HCT116 (cell line): ENCODE measurements around the gene SIRPA. TPM values are rescaled to one million over a fixed set of nuclear protein-coding genes. Genes with fewer than 3 reads are reported as not detected.

Source experiments
- ATAC-seq: fragments of 200-7000 bp; cut with Tn5 transposase; 2 replicates; pipeline ENCODE4 v1.9.1; 2020; ENCODE audit warnings: mild to moderate bottlenecking, moderate library complexity
- BruUV-seq: library from RNA; stranded (reverse); fragments of 400-500 nt; replicated peaks from 2 replicates; lab custom pipeline; 2021; lab: Mats Ljungman, UMichigan
- CTCF ChIA-PET: fragments of 300-600 bp; sonication (Branson Sonifier 250); formaldehyde crosslinking; loops from one replicate; lab custom pipeline; 2021; ENCODE audit warnings: antibody characterized with exemption; lab: Charles Lee
- POLR2A ChIA-PET: fragments of 300-600, 350-600 bp; sonication (Branson Sonifier 250); formaldehyde crosslinking; loops from one replicate; lab custom pipeline; 2021; ENCODE audit warnings: antibody characterized with exemption; lab: Charles Lee
- RAD21 ChIA-PET, 2 experiments: fragments of 300-600 bp; sonication (Branson Sonifier 250); formaldehyde crosslinking; loops; one replicate each; lab custom pipeline; 2023; ENCODE audit warnings: low total read pairs in 2 of 2; ENCODE audit not compliant: uncharacterized antibody in 2 of 2, unreplicated experiment in 2 of 2, low non-redundant PET in 1 of 2; lab: Charles Lee
- DNase-seq: peaks from one replicate; pipeline ENCODE4 v3.0.0-alpha.2; 2010; ENCODE audit warnings: low read depth, low spot score
- H2AFZ ChIP-seq: fragments of 200-600 bp; shearing (Covaris generic), sonication (generic); 2 replicates; pipeline ENCODE4 v1.6.1; 2017; ENCODE audit warnings: low read depth, mixed run types, mixed read lengths, antibody characterized with exemption, low read length; ENCODE audit not compliant: poor library complexity, severe bottlenecking
- H3K27ac ChIP-seq: 2 replicates; pipeline ENCODE4 v1.5.1; 2012; ENCODE audit warnings: low read depth, low read length
- H3K27me3 ChIP-seq: fragments of 200-600 bp; sonication (generic); 2 replicates; pipeline ENCODE4 v1.6.1; 2016; ENCODE audit warnings: mixed run types, low read length, mixed read lengths; ENCODE audit not compliant: insufficient read depth
- H3K36me3 ChIP-seq, 2 experiments: fragments of 200-500 bp in 1 of 2; fragments of 200-600 bp in 1 of 2; sonication (Bioruptor generic) in 1 of 2; sonication (generic) in 1 of 2; 2 replicates each; pipeline versions ENCODE4 v1.5.1 to v1.6.1; 2014 to 2016; ENCODE audit warnings: low read length in 2 of 2, inconsistent platforms in 1 of 2, mixed read lengths in 1 of 2, mixed run types in 1 of 2; ENCODE audit not compliant: insufficient read depth in 2 of 2, control insufficient read depth in 1 of 2
- H3K4me1 ChIP-seq, 2 experiments: fragments of 200-600 bp in 1 of 2; sonication (generic) in 1 of 2; 2 replicates each; pipeline versions ENCODE4 v1.5.1 to v1.6.1; 2012 to 2017; ENCODE audit warnings: low read length in 2 of 2, inconsistent platforms in 1 of 2, mild to moderate bottlenecking in 1 of 2, mixed read lengths in 1 of 2, mixed run types in 1 of 2, moderate library complexity in 1 of 2; ENCODE audit not compliant: insufficient read depth in 2 of 2, control insufficient read depth in 1 of 2
- H3K4me2 ChIP-seq: fragments of 200-600 bp; sonication (generic); 2 replicates; pipeline ENCODE4 v1.6.1; 2017; ENCODE audit warnings: mixed run types, low read length, mixed read lengths
- H3K4me3 ChIP-seq, 2 experiments: fragments of 200-600 bp in 1 of 2; sonication (generic) in 1 of 2; replicated peaks in 1 of 2; 2 replicates each; pipeline ENCODE4 v1.5.1; 2011 to 2016; ENCODE audit warnings: low read length in 2 of 2, control low read depth in 1 of 2, low read depth in 1 of 2, mild to moderate bottlenecking in 1 of 2, mixed read lengths in 1 of 2, mixed run types in 1 of 2
- H3K79me2 ChIP-seq: fragments of 200-600 bp; sonication (generic); 2 replicates; pipeline ENCODE4 v1.6.1; 2017; ENCODE audit warnings: mild to moderate bottlenecking, mixed run types, low read length, moderate library complexity, mixed read lengths; ENCODE audit not compliant: insufficient read depth
- H3K9ac ChIP-seq: fragments of 200-600 bp; sonication (generic); 2 replicates; pipeline ENCODE4 v1.6.1; 2016; ENCODE audit warnings: low read length, mixed read lengths
- H3K9me2 ChIP-seq: fragments of 200-600 bp; sonication (generic), shearing (Covaris generic); 2 replicates; pipeline ENCODE4 v1.6.1; 2017; ENCODE audit warnings: mixed run types, mild to moderate bottlenecking, moderate library complexity; ENCODE audit not compliant: insufficient read depth
- H3K9me3 ChIP-seq, 2 experiments: fragments of 200-500 bp in 1 of 2; fragments of 200-600 bp in 1 of 2; sonication (Bioruptor generic) in 1 of 2; sonication (generic) in 1 of 2; 2 replicates each; pipeline ENCODE4 v1.6.1; 2014 to 2017; ENCODE audit warnings: low read length in 2 of 2, mixed read lengths in 2 of 2, inconsistent platforms in 1 of 2, low read depth in 1 of 2, mild to moderate bottlenecking in 1 of 2, mixed run types in 1 of 2, moderate library complexity in 1 of 2; ENCODE audit not compliant: control insufficient read depth in 1 of 2, insufficient read depth in 1 of 2
- H4K20me1 ChIP-seq: fragments of 200-600 bp; sonication (generic), shearing (Covaris generic); 2 replicates; pipeline ENCODE4 v1.6.1; 2017; ENCODE audit warnings: mixed run types, mild to moderate bottlenecking, moderate library complexity; ENCODE audit not compliant: insufficient read depth
- CEBPB ChIP-seq: IDR thresholded peaks from 2 replicates; pipeline ENCODE4 v1.6.1; 2012; ENCODE audit warnings: low read depth
- EGR1 ChIP-seq: IDR thresholded peaks from 2 replicates; pipeline ENCODE4 v1.6.1; 2012; ENCODE audit warnings: low read depth
- ELF1 ChIP-seq: IDR thresholded peaks from 2 replicates; pipeline ENCODE4 v1.6.1; 2012; ENCODE audit warnings: low read depth, borderline replicate concordance
- POLR2AphosphoS5 ChIP-seq: IDR thresholded peaks from 2 replicates; pipeline ENCODE4 v1.6.1; 2011; ENCODE audit warnings: mild to moderate bottlenecking, low read depth, low read length, moderate library complexity
- RAD21 ChIP-seq: IDR thresholded peaks from 2 replicates; pipeline ENCODE4 v1.6.1; 2012; ENCODE audit warnings: low read depth, mild to moderate bottlenecking
- REST ChIP-seq: IDR thresholded peaks from 2 replicates; pipeline ENCODE4 v1.6.1; 2012; ENCODE audit warnings: low read depth
- SRF ChIP-seq: IDR thresholded peaks from 2 replicates; pipeline ENCODE4 v1.6.1; 2012; ENCODE audit warnings: low read depth
- ZFX ChIP-seq: fragments of 450-650 bp; IDR thresholded peaks from 2 replicates; pipeline ENCODE4 v1.6.1; 2017
- intact Hi-C: fragments of 100-400 bp; cut with micrococcal nuclease; formaldehyde crosslinking; loops from 2 replicates; pipeline ENCODE4 v1.10.0; 2022
- total RNA-seq: library from RNA; stranded (reverse); gene quantifications from one replicate; pipeline ENCODE4 v1.2.1, GENCODE V29; 2021; ENCODE audit not compliant: unreplicated experiment
- TF ChIP-seq, protein P1 (sequence below), 3 experiments: fragments of 200-600 bp in 1 of 3; sonication (generic) in 1 of 3; IDR thresholded peaks in 2 of 3; conservative IDR thresholded peaks in 1 of 3; 2 replicates each; pipeline ENCODE4 v1.5.1; 2012 to 2017; ENCODE audit warnings: low read depth in 2 of 3, low read length in 2 of 3, antibody characterized with exemption in 1 of 3, borderline replicate concordance in 1 of 3, control low read depth in 1 of 3, mild to moderate bottlenecking in 1 of 3, mixed read lengths in 1 of 3, mixed run types in 1 of 3, moderate library complexity in 1 of 3; ENCODE audit not compliant: insufficient read depth in 1 of 3
- TF ChIP-seq, protein P2 (sequence below): IDR thresholded peaks from 2 replicates; pipeline ENCODE4 v1.6.1; 2011; ENCODE audit warnings: mild to moderate bottlenecking, low read length, moderate library complexity; ENCODE audit not compliant: insufficient replicate concordance; ENCODE audit errors: extremely low read depth
- TF ChIP-seq, protein P3 (sequence below): IDR thresholded peaks from 2 replicates; pipeline ENCODE4 v1.6.1; 2012

Gene SIRPA
- total RNA-seq, 1 experiment from 2014 or later: 15.3 TPM

GRCh38 chr20:1896484-1897258 is 1.5 kb downstream of the SIRPA start:
- Histone ChIP-seq H3K9me3 (no peaks in the 10 kb centered on the region), H3K4me1 (peaks cover 21 to 55% of the 10 kb centered on the region in 2 experiments), H3K9me2 (no peaks in the 10 kb centered on the region)
- ATAC-seq: no peak
- no TSS peak for BruUV-seq
- TF ChIP-seq, protein P1, sequence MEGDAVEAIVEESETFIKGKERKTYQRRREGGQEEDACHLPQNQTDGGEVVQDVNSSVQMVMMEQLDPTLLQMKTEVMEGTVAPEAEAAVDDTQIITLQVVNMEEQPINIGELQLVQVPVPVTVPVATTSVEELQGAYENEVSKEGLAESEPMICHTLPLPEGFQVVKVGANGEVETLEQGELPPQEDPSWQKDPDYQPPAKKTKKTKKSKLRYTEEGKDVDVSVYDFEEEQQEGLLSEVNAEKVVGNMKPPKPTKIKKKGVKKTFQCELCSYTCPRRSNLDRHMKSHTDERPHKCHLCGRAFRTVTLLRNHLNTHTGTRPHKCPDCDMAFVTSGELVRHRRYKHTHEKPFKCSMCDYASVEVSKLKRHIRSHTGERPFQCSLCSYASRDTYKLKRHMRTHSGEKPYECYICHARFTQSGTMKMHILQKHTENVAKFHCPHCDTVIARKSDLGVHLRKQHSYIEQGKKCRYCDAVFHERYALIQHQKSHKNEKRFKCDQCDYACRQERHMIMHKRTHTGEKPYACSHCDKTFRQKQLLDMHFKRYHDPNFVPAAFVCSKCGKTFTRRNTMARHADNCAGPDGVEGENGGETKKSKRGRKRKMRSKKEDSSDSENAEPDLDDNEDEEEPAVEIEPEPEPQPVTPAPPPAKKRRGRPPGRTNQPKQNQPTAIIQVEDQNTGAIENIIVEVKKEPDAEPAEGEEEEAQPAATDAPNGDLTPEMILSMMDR (IDR thresholded peaks at IDR 0.05 in 2 of 3, conservative IDR thresholded peaks at IDR 0.05 in 1 of 3; ENCODE audit: borderline replicate concordance in 1 of 3, insufficient read depth in 1 of 3, low read depth in 2 of 3, low read length in 2 of 3): no peak
- TF ChIP-seq, protein P2, sequence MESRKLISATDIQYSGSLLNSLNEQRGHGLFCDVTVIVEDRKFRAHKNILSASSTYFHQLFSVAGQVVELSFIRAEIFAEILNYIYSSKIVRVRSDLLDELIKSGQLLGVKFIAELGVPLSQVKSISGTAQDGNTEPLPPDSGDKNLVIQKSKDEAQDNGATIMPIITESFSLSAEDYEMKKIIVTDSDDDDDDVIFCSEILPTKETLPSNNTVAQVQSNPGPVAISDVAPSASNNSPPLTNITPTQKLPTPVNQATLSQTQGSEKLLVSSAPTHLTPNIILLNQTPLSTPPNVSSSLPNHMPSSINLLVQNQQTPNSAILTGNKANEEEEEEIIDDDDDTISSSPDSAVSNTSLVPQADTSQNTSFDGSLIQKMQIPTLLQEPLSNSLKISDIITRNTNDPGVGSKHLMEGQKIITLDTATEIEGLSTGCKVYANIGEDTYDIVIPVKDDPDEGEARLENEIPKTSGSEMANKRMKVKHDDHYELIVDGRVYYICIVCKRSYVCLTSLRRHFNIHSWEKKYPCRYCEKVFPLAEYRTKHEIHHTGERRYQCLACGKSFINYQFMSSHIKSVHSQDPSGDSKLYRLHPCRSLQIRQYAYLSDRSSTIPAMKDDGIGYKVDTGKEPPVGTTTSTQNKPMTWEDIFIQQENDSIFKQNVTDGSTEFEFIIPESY: no peak
- TF ChIP-seq CEBPB: no peak
- TF ChIP-seq ELF1: no peak
- TF ChIP-seq, protein P3, sequence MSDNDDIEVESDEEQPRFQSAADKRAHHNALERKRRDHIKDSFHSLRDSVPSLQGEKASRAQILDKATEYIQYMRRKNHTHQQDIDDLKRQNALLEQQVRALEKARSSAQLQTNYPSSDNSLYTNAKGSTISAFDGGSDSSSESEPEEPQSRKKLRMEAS: no peak
- TF ChIP-seq POLR2AphosphoS5: no peak
- no peak for TF ChIP-seq SRF
- no peak for TF ChIP-seq EGR1
- no peak for TF ChIP-seq ZFX
- TF ChIP-seq REST: no peak
- no peak for TF ChIP-seq RAD21
- TF ChIP-seq, all 23 proteins: peak for 0
- no peaks in the 10 kb centered on the region for H3K36me3 ChIP-seq
- intact Hi-C loops: no loop called here
- no peaks in the 10 kb centered on the region for H3K27me3 ChIP-seq
- no peak overlapping the region for H3K27ac ChIP-seq
- DNase-seq: no peak
- no peak overlapping the region for H2AFZ ChIP-seq
- CTCF ChIA-PET: no interaction called here
- POLR2A ChIA-PET: no interaction called here
- RAD21 ChIA-PET: interaction anchor here in 1 of 2 experiments (0.6 kb wide), 1 partner anchor 39 kb away, joined by 3 read pairs; no protein-coding TSS in a partner anchor
- H3K4me3 ChIP-seq: no peak overlapping the region
- peak overlapping the region; percentile 99; the same call in 1 of the 2 replicates for H3K4me2 ChIP-seq
- no peak overlapping the region for H3K9ac ChIP-seq
- H3K79me2 ChIP-seq: peaks cover 29% of the 10 kb centered on the region
- H4K20me1 ChIP-seq: no peaks in the 10 kb centered on the region
